H1 (cell line): ENCODE measurements around the gene ILF3. TPM values are rescaled to one million over a fixed set of nuclear protein-coding genes. Genes with fewer than 3 reads are reported as not detected.

Experiments
- CTCF ChIA-PET: fragments of 300-600 bp; sonication (Branson Sonifier 250); formaldehyde crosslinking; loops from one replicate; lab custom pipeline; 2021; ENCODE audit not compliant: partially characterized antibody; lab: Charles Lee
- POLR2A ChIA-PET: fragments of 300-600 bp; sonication (Branson Sonifier 250); formaldehyde crosslinking; loops from one replicate; lab custom pipeline; 2021; ENCODE audit warnings: inconsistent platforms; ENCODE audit not compliant: partially characterized antibody; lab: Charles Lee
- DNase-seq, 2 experiments: peaks; one replicate each; pipeline versions ENCODE4 v3.0.0 to v3.0.0-alpha.2; 2010 to 2022; ENCODE audit warnings: low spot score in 2 of 2, low read depth in 1 of 2, mixed read lengths in 1 of 2
- FAIRE-seq: peaks from 2 replicates; lab custom pipeline; 2011; peaks lifted over from hg19 to GRCh38; lab: Jason Lieb, UNC
- H2AFZ ChIP-seq: 2 replicates; pipeline ENCODE4 v1.8.1; 2012; ENCODE audit warnings: low read length, inconsistent platforms
- H2AK5ac ChIP-seq: 2 replicates; pipeline ENCODE4 v1.6.1; 2013; ENCODE audit warnings: low read depth, low read length
- H2BK120ac ChIP-seq: replicated peaks from 2 replicates; pipeline ENCODE3; 2013; ENCODE audit warnings: low read depth, low read length, inconsistent platforms
- H2BK12ac ChIP-seq: 2 replicates; pipeline ENCODE4 v1.6.1; 2013; ENCODE audit warnings: low read depth, low read length
- H2BK15ac ChIP-seq: 2 replicates; pipeline ENCODE4 v1.6.1; 2013; ENCODE audit warnings: low read length
- H2BK20ac ChIP-seq: 2 replicates; pipeline ENCODE4 v1.6.1; 2013; ENCODE audit warnings: low read length
- H2BK5ac ChIP-seq: 2 replicates; pipeline ENCODE4 v1.6.1; 2013; ENCODE audit warnings: low read depth, low read length
- H3K14ac ChIP-seq: 2 replicates; pipeline ENCODE4 v1.6.1; 2013; ENCODE audit warnings: inconsistent platforms; ENCODE audit not compliant: insufficient read length
- H3K18ac ChIP-seq: 2 replicates; pipeline ENCODE4 v1.6.1; 2013; ENCODE audit warnings: low read length; ENCODE audit errors: extremely low read depth
- H3K23ac ChIP-seq: 2 replicates; pipeline ENCODE4 v1.6.1; 2013; ENCODE audit warnings: inconsistent platforms; ENCODE audit not compliant: insufficient read length
- H3K23me2 ChIP-seq: 2 replicates; pipeline ENCODE4 v1.6.1; 2013; ENCODE audit warnings: low read depth, low read length
- H3K27ac ChIP-seq: 2 replicates; pipeline ENCODE4 v1.6.1; 2011; ENCODE audit warnings: low read depth, low read length, inconsistent platforms
- H3K27me3 ChIP-seq, 4 experiments: replicated peaks in 1 of 4; 1 replicate in 1 of 4; 2 replicates in 3 of 4; pipeline versions ENCODE4 v1.6.1 to v1.8.1; 2011 to 2013; ENCODE audit warnings: low read length in 3 of 4, mild to moderate bottlenecking in 3 of 4, inconsistent platforms in 2 of 4, mixed read lengths in 2 of 4, moderate library complexity in 1 of 4; ENCODE audit not compliant: control insufficient read depth in 3 of 4, insufficient read depth in 3 of 4; ENCODE audit errors: extremely low read depth in 1 of 4
- H3K36me3 ChIP-seq, 4 experiments: 2 replicates each; pipeline versions ENCODE4 v1.6.1 to v1.8.1; 2011 to 2013; ENCODE audit warnings: mild to moderate bottlenecking in 4 of 4, low read length in 3 of 4, moderate library complexity in 2 of 4, control low read depth in 1 of 4, inconsistent platforms in 1 of 4; ENCODE audit not compliant: insufficient read depth in 4 of 4, control insufficient read depth in 2 of 4
- H3K4ac ChIP-seq: replicated peaks from 2 replicates; pipeline ENCODE3; 2013; ENCODE audit warnings: low read length, low read depth, mixed read lengths, inconsistent platforms; ENCODE audit not compliant: insufficient read length
- H3K4me1 ChIP-seq, 4 experiments: replicated peaks in 1 of 4; 1 replicate in 1 of 4; 2 replicates in 3 of 4; pipeline versions ENCODE4 v1.6.1 to v1.8.1; 2011 to 2013; ENCODE audit warnings: low read length in 3 of 4, inconsistent platforms in 2 of 4, mixed read lengths in 1 of 4; ENCODE audit not compliant: insufficient read depth in 4 of 4, control insufficient read depth in 3 of 4
- H3K4me2 ChIP-seq, 2 experiments: 2 replicates each; pipeline versions ENCODE4 v1.6.1 to v1.8.1; 2011 to 2013; ENCODE audit warnings: low read depth in 2 of 2, low read length in 2 of 2, control low read depth in 1 of 2, inconsistent platforms in 1 of 2, mild to moderate bottlenecking in 1 of 2; ENCODE audit not compliant: insufficient read depth in 1 of 2
- H3K4me3 ChIP-seq, 4 experiments: fragments of 200-600, 300-600 bp in 1 of 4; sonication (generic), shearing (Covaris generic), sonication (Bioruptor Twin) in 1 of 4; 2 replicates each; pipeline versions ENCODE4 v1.5.1 to v1.8.1; 2011 to 2016; ENCODE audit warnings: low read length in 4 of 4, low read depth in 3 of 4, control low read depth in 2 of 4, inconsistent platforms in 2 of 4, mild to moderate bottlenecking in 2 of 4, mixed read lengths in 1 of 4, moderate library complexity in 1 of 4; ENCODE audit not compliant: insufficient read depth in 2 of 4; ENCODE audit errors: extremely low read depth in 1 of 4
- H3K56ac ChIP-seq: replicated peaks from 2 replicates; pipeline ENCODE3; 2013; ENCODE audit warnings: low read depth, mild to moderate bottlenecking, mixed read lengths, low read length, inconsistent platforms; ENCODE audit not compliant: insufficient read length
- H3K79me1 ChIP-seq: 2 replicates; pipeline ENCODE4 v1.6.1; 2013; ENCODE audit warnings: low read depth, low read length, control low read depth
- H3K79me2 ChIP-seq, 2 experiments: 2 replicates each; pipeline versions ENCODE4 v1.6.1 to v1.8.1; 2012 to 2013; ENCODE audit warnings: low read length in 2 of 2, mild to moderate bottlenecking in 2 of 2, inconsistent platforms in 1 of 2; ENCODE audit not compliant: insufficient read depth in 2 of 2, control insufficient read depth in 1 of 2
- H3K9ac ChIP-seq, 4 experiments: replicated peaks in 1 of 4; 1 replicate in 1 of 4; 2 replicates in 3 of 4; pipeline versions ENCODE4 v1.6.1 to v1.8.1; 2011 to 2013; ENCODE audit warnings: low read depth in 3 of 4, low read length in 3 of 4, control low read depth in 2 of 4, mild to moderate bottlenecking in 2 of 4, moderate library complexity in 2 of 4, inconsistent platforms in 1 of 4; ENCODE audit errors: extremely low read depth in 1 of 4
- H3K9me3 ChIP-seq, 2 experiments: 2 replicates each; pipeline versions ENCODE4 v1.6.1 to v1.8.1; 2012 to 2013; ENCODE audit warnings: mild to moderate bottlenecking in 2 of 2, moderate library complexity in 2 of 2, control low read depth in 1 of 2, inconsistent platforms in 1 of 2, low read depth in 1 of 2, low read length in 1 of 2, mixed read lengths in 1 of 2; ENCODE audit not compliant: insufficient read depth in 2 of 2
- H4K20me1 ChIP-seq, 2 experiments: replicated peaks in 1 of 2; 2 replicates each; pipeline versions ENCODE3 to v1.8.1; 2011 to 2013; ENCODE audit warnings: inconsistent platforms in 2 of 2, low read length in 2 of 2, mild to moderate bottlenecking in 1 of 2; ENCODE audit not compliant: insufficient read depth in 2 of 2, control insufficient read depth in 1 of 2
- H4K5ac ChIP-seq: 2 replicates; pipeline ENCODE4 v1.6.1; 2013; ENCODE audit warnings: low read length, low read depth, mixed read lengths, inconsistent platforms; ENCODE audit not compliant: insufficient read length
- H4K8ac ChIP-seq: 2 replicates; pipeline ENCODE4 v1.8.0; 2013; ENCODE audit warnings: mild to moderate bottlenecking, moderate library complexity, low read length, inconsistent platforms; ENCODE audit not compliant: insufficient read depth; ENCODE audit errors: extremely low read depth
- H4K91ac ChIP-seq: replicated peaks from 2 replicates; pipeline ENCODE3; 2013; ENCODE audit warnings: low read length, mixed read lengths, inconsistent platforms; ENCODE audit not compliant: insufficient read length
- CEBPB ChIP-seq: IDR thresholded peaks from 2 replicates; pipeline ENCODE4 v1.6.1; 2012; ENCODE audit warnings: low read depth, low read length
- EGR1 ChIP-seq: IDR thresholded peaks from 2 replicates; pipeline ENCODE4 v1.6.1; 2011; ENCODE audit warnings: low read depth, low read length, borderline replicate concordance
- KDM4A ChIP-seq: IDR thresholded peaks from one replicate; pipeline ENCODE4 v1.7.1; 2012; ENCODE audit warnings: low read depth, mild to moderate bottlenecking, moderate library complexity, low read length, inconsistent platforms; ENCODE audit not compliant: severe bottlenecking
- RBBP5 ChIP-seq: IDR thresholded peaks from 2 replicates; pipeline ENCODE4 v1.7.1; 2012; ENCODE audit warnings: low read depth, mild to moderate bottlenecking, inconsistent platforms, low read length, moderate library complexity, borderline replicate concordance
- SP2 ChIP-seq: IDR thresholded peaks from 2 replicates; pipeline ENCODE4 v1.6.1; 2012; ENCODE audit warnings: mild to moderate bottlenecking, low read length, inconsistent platforms
- TEAD4 ChIP-seq: IDR thresholded peaks from 2 replicates; pipeline ENCODE4 v1.6.1; 2012; ENCODE audit warnings: low read depth, low read length, inconsistent platforms, mixed read lengths
- WGBS, 2 experiments: shearing (Covaris generic) in 1 of 2; methylation state at CpG; one replicate each; pipeline versions ENCODE4 v1.1.6 to v1.1.7; 2013 to 2015; ENCODE audit warnings: low lambda C conversion rate in 2 of 2, mixed read lengths in 2 of 2, inconsistent platforms in 1 of 2, low coverage in 1 of 2, missing lambda C conversion rate in 1 of 2; ENCODE audit not compliant: insufficient replicate concordance in 2 of 2, insufficient coverage in 1 of 2, insufficient read length in 1 of 2; ENCODE audit errors: extremely low coverage in 1 of 2, missing lambda C conversion rate in 1 of 2; 5-methylcytosine and 5-hydroxymethylcytosine counted together
- polyA plus RNA-seq, 7 experiments: library from polyadenylated mRNA; depleted of rRNA in 3 of 7; stranded (reverse) in 5 of 7; unstranded in 2 of 7; fragments of >200 nt in 5 of 7; fragments of 200-250 nt in 2 of 7; gene quantifications; 1 replicate in 5 of 7; 2 replicates in 1 of 7; 4 replicates in 1 of 7; pipeline versions ENCODE4 v1.2.1 to v1.2.3, GENCODE V29; 2011 to 2013; ENCODE audit warnings: missing spikeins in 2 of 7, mixed read lengths in 2 of 7
- total RNA-seq: library from RNA; stranded (reverse); fragmentation: NEBNext Ultra II Directional; extraction: Animal tissue kit (Norgen Biotek cat#: 25700); gene quantifications from 2 replicates; pipeline ENCODE4 v1.2.1, GENCODE V29; 2021

The ILF3 gene
- total and polyA plus RNA-seq, 2 of the 8 experiments (the other 6 are each of a cell fraction or from before 2014, with no cell fraction given): 291 to 695 TPM

DNA sequence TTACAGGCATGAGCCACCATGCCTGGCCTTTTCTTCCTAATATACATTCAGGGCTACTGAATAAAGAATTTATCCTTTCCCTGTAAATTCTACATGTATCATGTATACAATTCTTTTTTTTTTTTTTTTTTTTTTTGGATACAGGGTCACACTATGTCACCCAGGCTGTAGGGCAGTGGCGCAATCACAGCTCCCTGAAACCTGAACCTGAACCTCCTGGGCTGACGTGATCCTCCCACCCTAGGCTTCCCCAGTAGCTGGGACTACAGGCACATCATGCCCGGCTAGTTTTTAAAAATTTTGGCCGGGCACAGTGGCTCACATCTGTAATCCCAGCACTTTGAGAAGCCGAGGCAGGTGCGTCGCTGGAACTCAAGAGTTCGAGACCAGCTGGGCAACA, 35.3 kb upstream of the ILF3 start:
- TF ChIP-seq CEBPB (peak; percentile 43; the same call in 1 of the 2 replicates), KDM4A (no peak), TEAD4 (no peak), EGR1 (no peak), SP2 (no peak), RBBP5 (no peak)
- Histone ChIP-seq H3K56ac (no peak overlapping the region), H3K4me1 (no peaks in the 10 kb centered on the region), H2AK5ac (no peak overlapping the region), H3K14ac (no peak overlapping the region), H4K8ac (no peak overlapping the region), H3K4me3 (no peak overlapping the region), H3K27ac (no peak overlapping the region), H3K4me2 (no peak overlapping the region), H2BK120ac (no peak overlapping the region), H4K20me1 (no peaks in the 10 kb centered on the region), H2AFZ (no peak overlapping the region), H3K9me3 (no peaks in the 10 kb centered on the region), H3K18ac (no peak overlapping the region), H3K23ac (no peak overlapping the region), H3K36me3 (no peaks in the 10 kb centered on the region), H3K9ac (no peak overlapping the region), H3K79me1 (peaks cover 7% of the 10 kb centered on the region), H2BK12ac (no peak overlapping the region), H3K79me2 (no peaks in the 10 kb centered on the region), H4K91ac (no peak overlapping the region), H4K5ac (no peak overlapping the region), H3K23me2 (no peaks in the 10 kb centered on the region), H2BK20ac (no peak overlapping the region), H3K27me3 (no peaks in the 10 kb centered on the region), H2BK15ac (no peak overlapping the region), H3K4ac (no peak overlapping the region), H2BK5ac (no peak overlapping the region)
- POLR2A ChIA-PET: interaction anchor here (0.8 to 2.1 kb wide), 6 partner anchors 13 to 44 kb away, joined by 3 to 9 read pairs (median 4); no protein-coding TSS in a partner anchor
- FAIRE-seq (no peak), DNase-seq (no peak)
- 96% methylated on average over 8 of the region's 8 CpGs; no CpG with 5 or more reads in 1 of the 2 experiments for WGBS, 2 experiments
- CTCF ChIA-PET: interaction anchor here (0.9 to 6.1 kb wide), 8 partner anchors 13 to 246 kb away, joined by 3 to 46 read pairs (median 4); no protein-coding TSS in a partner anchor
